Heart left ventricle (tissue), 13 donors: ENCODE data around the gene CGB5.
A peak's percentile ranks its signal among the peaks of the same experiment; 100 is the strongest.

Experiments used
- CTCF ChIP-seq, 12 donors: fragments of 200-600 bp; sonication (generic) in 4 of 12; IDR thresholded peaks; one replicate each; pipeline versions ENCODE4 v1.5.0 to v1.8.0; 2018 to 2022; ENCODE audit warnings: antibody characterized with exemption in 12 of 12, mild to moderate bottlenecking in 5 of 12
- POLR2A ChIP-seq, 2 donors: fragments of 450-650 bp; IDR thresholded peaks; one replicate each; pipeline ENCODE4 v1.6.1; 2017; ENCODE audit warnings: antibody characterized with exemption in 2 of 2, mild to moderate bottlenecking in 2 of 2, moderate library complexity in 2 of 2
- donor health status: ischemic (EF 13 %, LVEDD 7.1; RV severe dilation, severe dysfunction).
- donor health status: DM: no; HTN: yes; CAD: no.
- donor health status: DM: no; HTN: no; CAD: no.
- donor health status: ischemic (EF 25% LVEDD 6.9; RV normal size, moderate dysfunction).
- donor health status: ischemic (EF 25% LVEDD 5.7; RV mildly dilated, moderate dysfunction).
- donor health status: ischemic (EF 35%, LVEDD 5.7; RV mildly dilated, moderate dysfunction).
- donor health status: nonischemic (EF 11% LVEDD 7.7; RV severe dilation, severe dysfunction).
- donor health status: DM: yes; HTN: yes; CAD: no.
- donor health status: PGD.
- donor health status: ischemic (EF 29% LVEDD 5.4; RV normal size, mild dysfunction).
- donor health status: nonischemic (EF 23%, LVEDD 6.1; RV moderate dilation, normal function).

- TF ChIP-seq CTCF (IDR thresholded peaks at IDR 0.05) (peak in 1 of 12 donors; percentile 12), POLR2A (IDR thresholded peaks at IDR 0.05) (no peak)
Observed at GRCh38 chr19:49019242-49019932, 24.3 kb upstream of the CGB5 start.
